Measurements from ENCODE around the gene PDE6B. TPM values are rescaled to one million over a fixed set of nuclear protein-coding genes. Genes with fewer than 3 reads are reported as not detected.

Gene PDE6B
- total and polyA plus RNA-seq, 2 experiments from 2014 or later, result 3.4 to 5.0 TPM

DNA sequence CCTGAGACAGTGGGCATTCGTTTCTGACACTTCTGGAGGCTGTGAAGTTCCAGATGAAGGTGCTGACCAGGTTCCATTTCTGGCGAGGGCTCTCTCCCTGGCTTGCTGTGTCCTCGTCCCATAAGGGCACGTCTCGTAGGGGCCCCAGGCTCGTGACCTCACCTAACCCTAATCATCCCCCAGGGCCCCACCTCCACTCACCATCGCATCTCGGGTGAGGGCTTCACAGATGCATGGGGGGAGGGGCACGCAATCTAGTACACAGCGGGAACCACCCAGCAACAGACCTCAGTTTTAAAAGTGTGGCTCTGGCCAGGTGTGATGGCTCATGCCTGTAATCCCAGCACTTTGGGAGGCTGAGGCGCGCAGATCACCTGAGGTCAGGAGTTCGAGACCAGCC is 22.1 kb downstream of the PDE6B start:
- 0 out of 2 replicates have a peak, but pooled peaks cover 3% of the 10 kb centered on the region for H3K27me3 ChIP-seq (ENCODE audit: insufficient read depth)

More for the DNA sequence above, 22.1 kb downstream of the PDE6B start:
- no peak overlapping the region for H2AFZ ChIP-seq
- no peaks in the 10 kb centered on the region for H3K36me3 ChIP-seq (ENCODE audit: insufficient read depth)
- TF ChIP-seq REST (IDR thresholded peaks at IDR 0.05; ENCODE audit: unreplicated experiment), result no peak
- no peak for TF ChIP-seq EZH2phosphoT487 (IDR thresholded peaks at IDR 0.05; ENCODE audit: unreplicated experiment)
- TF ChIP-seq, protein P1, sequence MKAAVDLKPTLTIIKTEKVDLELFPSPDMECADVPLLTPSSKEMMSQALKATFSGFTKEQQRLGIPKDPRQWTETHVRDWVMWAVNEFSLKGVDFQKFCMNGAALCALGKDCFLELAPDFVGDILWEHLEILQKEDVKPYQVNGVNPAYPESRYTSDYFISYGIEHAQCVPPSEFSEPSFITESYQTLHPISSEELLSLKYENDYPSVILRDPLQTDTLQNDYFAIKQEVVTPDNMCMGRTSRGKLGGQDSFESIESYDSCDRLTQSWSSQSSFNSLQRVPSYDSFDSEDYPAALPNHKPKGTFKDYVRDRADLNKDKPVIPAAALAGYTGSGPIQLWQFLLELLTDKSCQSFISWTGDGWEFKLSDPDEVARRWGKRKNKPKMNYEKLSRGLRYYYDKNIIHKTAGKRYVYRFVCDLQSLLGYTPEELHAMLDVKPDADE (IDR thresholded peaks at IDR 0.05), result no peak
- TF ChIP-seq ZNF114 (CRISPR knock-in tag; IDR thresholded peaks at IDR 0.05), result no peak
- TF ChIP-seq JUNB (IDR thresholded peaks at IDR 0.05; ENCODE audit: unreplicated experiment), result no peak
- no peak for TF ChIP-seq ZNF462 (CRISPR knock-in tag; IDR thresholded peaks at IDR 0.05)
- no peak for TF ChIP-seq CREB1 (CRISPR knock-in tag; IDR thresholded peaks at IDR 0.05; ENCODE audit: low read depth)
- TF ChIP-seq ZNF331 (CRISPR knock-in tag; IDR thresholded peaks at IDR 0.05; ENCODE audit: low read depth), result no peak
- no peak for TF ChIP-seq POLR2AphosphoS5 (IDR thresholded peaks at IDR 0.05; ENCODE audit: low read depth)
- no peak for TF ChIP-seq CTCF (conservative IDR thresholded peaks at IDR 0.05; ENCODE audit: low read depth in 2 of 2)
- no peak for TF ChIP-seq STAT1 (IDR thresholded peaks at IDR 0.05; ENCODE audit: unreplicated experiment)
- TF ChIP-seq NANOG (IDR thresholded peaks at IDR 0.05; ENCODE audit: borderline replicate concordance), result no peak
- no peak for TF ChIP-seq EZH2 (IDR thresholded peaks at IDR 0.05; ENCODE audit: low read depth, unreplicated experiment)
- Mint-ChIP-seq H3K9me3 (peaks cover 8% of the 10 kb centered on the region; the same call in 2 of the 3 replicates), H3K27me3 (ENCODE audit: insufficient read depth, low read depth, poor library complexity) (peaks cover 26% of the 10 kb centered on the region), H3K4me3 (no peak overlapping the region), H3K4me1 (peaks cover 14% of the 10 kb centered on the region; the same call in 2 of the 3 replicates), H3K36me3 (ENCODE audit: low read depth) (no peaks in the 10 kb centered on the region), H3K27ac (no peak overlapping the region)
- no peaks in the 10 kb centered on the region for H4K20me1 ChIP-seq (replicated peaks; ENCODE audit: insufficient read depth)
- no peaks in the 10 kb centered on the region for H3K9me2 ChIP-seq (ENCODE audit: insufficient read depth)
- H3K4me3 ChIP-seq, result no peak overlapping the region
- no peaks in the 10 kb centered on the region for H3K4me1 ChIP-seq (ENCODE audit: insufficient read depth)
- H3K79me2 ChIP-seq (replicated peaks; ENCODE audit: insufficient read depth), result no peaks in the 10 kb centered on the region
- ATAC-seq (no peak; the same call in 2 of the 3 replicates), DNase-seq (ENCODE audit: low spot score) (no peak)
- no peak overlapping the region for H3K4me2 ChIP-seq
- H3K27ac ChIP-seq (ENCODE audit: low read depth), result no peak overlapping the region
- no peaks in the 10 kb centered on the region for H3F3A ChIP-seq (replicated peaks; ENCODE audit: low read depth)

Measured in GM23338 (cell line).